ENCODE results near the gene TNIP1. TPM values are rescaled to one million over a fixed set of nuclear protein-coding genes. Genes with fewer than 3 reads are reported as not detected.

Gene TNIP1
- total RNA-seq, 4 donors from 2014 or later = 74.4 to 115 (median 94.7) TPM

- Histone ChIP-seq H3K9me3 (no peaks in the 10 kb centered on the region), H3K4me3 (replicated peaks in 1 of 3) (peak overlapping the region in 1 of 3 donors; percentile 55), H3K4me1 (peaks cover 76% of the 10 kb centered on the region in 2 donors), H3K27me3 (no peaks in the 10 kb centered on the region), H3K36me3 (peaks cover 39 to 66% of the 10 kb centered on the region in 2 donors), H3K27ac (peak overlapping the region; percentile 92 to 99 (median 94))
- no peak for TF ChIP-seq CTCF (IDR thresholded peaks at IDR 0.05)
- no peak for TF ChIP-seq POLR2A (IDR thresholded peaks at IDR 0.05)
- DNase-seq = peak; percentile 35 to 56
- WGBS, 2 donors = 60 to 68% methylated on average over 4 to 5 of the region's 5 CpGs
- intact Hi-C loops (cut with DNase I) = no loop called here
Observed at GRCh38 chr5:151023047-151023615, 57.7 kb downstream of the TNIP1 start.

GRCh38 chr5:151022511-151023018, 58.3 kb downstream of the TNIP1 start:
- no peaks in the 10 kb centered on the region for H3K27me3 ChIP-seq
- intact Hi-C loops (cut with DNase I) = no loop called here
- TF ChIP-seq CTCF (IDR thresholded peaks at IDR 0.05) (no peak), POLR2A (IDR thresholded peaks at IDR 0.05) (peak in 1 of 2 donors; percentile 76)
- H3K9me3 ChIP-seq = no peaks in the 10 kb centered on the region
- peak; percentile 57 to 66 for DNase-seq
- H3K4me3 ChIP-seq (replicated peaks in 1 of 3) = peak overlapping the region; percentile 1 to 55 (median 3)
- H3K4me1 ChIP-seq = peaks cover 74 to 76% of the 10 kb centered on the region in 2 donors
- peaks cover 34 to 60% of the 10 kb centered on the region in 2 donors for H3K36me3 ChIP-seq
- WGBS, 2 donors = 56 to 57% methylated on average over 7 of the region's 7 CpGs
- H3K27ac ChIP-seq = peak overlapping the region; percentile 92 to 99 (median 94)

- Histone ChIP-seq H3K36me3 (peaks cover 26 to 52% of the 10 kb centered on the region in 2 donors), H3K27ac (peak overlapping the region; percentile 92 to 99 (median 94)), H3K9me3 (no peaks in the 10 kb centered on the region), H3K4me3 (replicated peaks in 1 of 3) (peak overlapping the region; percentile 24 to 77 (median 55)), H3K27me3 (no peaks in the 10 kb centered on the region), H3K4me1 (peaks cover 74 to 78% of the 10 kb centered on the region in 2 donors)
- DNase-seq = no peak
- 70 to 83% methylated on average over 6 of the region's 6 CpGs for whole genome bisulfite sequencing, 2 donors
- intact Hi-C loops (cut with DNase I) = no loop called here
- TF ChIP-seq POLR2A (IDR thresholded peaks at IDR 0.05) (no peak), CTCF (IDR thresholded peaks at IDR 0.05) (no peak)
Observed at GRCh38 chr5:151021746-151022145, 59.1 kb downstream of the TNIP1 start.

GRCh38 chr5:151020304-151021110, 60.3 kb downstream of the TNIP1 start, which contains the start of gene GPX3:
GPX3 (plus strand) TSS chr5:151020591; CDS start chr5:151020655, 64 bp downstream.
- no peaks in the 10 kb centered on the region for H3K27me3 ChIP-seq
- 1 to 7% methylated on average over 26 of the region's 54 CpGs for WGBS, 2 donors
- peak within 1 kb of the TSS; percentile 92 to 99 (median 94) for H3K27ac ChIP-seq
- TF ChIP-seq POLR2A (IDR thresholded peaks at IDR 0.05) = peak; percentile 95 to 100
- TF ChIP-seq CTCF (IDR thresholded peaks at IDR 0.05) = peak in 1 of 6 experiments; percentile 21
- peak; percentile 99 for DNase-seq
- intact Hi-C loops (cut with DNase I) = no loop called here
- H3K9me3 ChIP-seq = no peaks in the 10 kb centered on the region
- peak within 1 kb of the TSS; percentile 24 to 77 (median 55) for H3K4me3 ChIP-seq (replicated peaks in 1 of 3)
- peaks cover 13 to 39% of the 10 kb centered on the region in 2 donors for H3K36me3 ChIP-seq
- H3K4me1 ChIP-seq = peaks cover 74 to 78% of the 10 kb centered on the region in 2 donors

Data from thyroid gland (tissue), 4 donors.